Fibroblast of lung (primary cell): Measurements from ENCODE around the gene CEP85.

ENCODE experiments used
- EZH2 ChIP-seq: IDR thresholded peaks from 2 replicates; pipeline ENCODE4 v1.5.1; 2012; ENCODE audit warnings: low read length, control low read depth, mild to moderate bottlenecking; ENCODE audit errors: missing control alignments
- TF ChIP-seq, protein P1 (sequence below), 2 donors: IDR thresholded peaks in 1 of 2; conservative IDR thresholded peaks in 1 of 2; 1 replicate in 1 of 2; 2 replicates in 1 of 2; pipeline ENCODE4 v1.5.1; 2011 to 2012; ENCODE audit warnings: low read length in 2 of 2, control low read depth in 1 of 2, inconsistent platforms in 1 of 2, low read depth in 1 of 2, mild to moderate bottlenecking in 1 of 2

DNA sequence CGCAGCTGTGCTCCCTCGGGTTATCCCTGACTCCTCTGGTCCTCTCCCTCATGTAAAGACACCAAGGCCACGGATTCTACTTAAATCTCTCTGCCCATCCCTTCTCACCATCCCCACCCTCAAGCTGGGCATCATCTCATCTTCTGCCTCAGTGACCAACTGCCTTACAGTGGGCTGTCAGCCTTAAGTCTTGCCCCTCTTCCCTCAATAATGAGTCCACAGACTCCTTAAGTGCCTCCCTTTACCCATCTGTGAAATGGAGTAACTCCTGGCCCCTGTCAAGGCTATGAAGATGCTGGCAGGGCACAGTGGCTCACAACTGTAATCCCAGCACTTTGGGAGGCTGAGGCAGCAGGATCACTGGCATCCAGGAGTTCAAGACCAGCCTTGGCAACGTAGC, 57.9 kb downstream of the CEP85 start:
- no peak for TF ChIP-seq EZH2
- TF ChIP-seq, protein P1, sequence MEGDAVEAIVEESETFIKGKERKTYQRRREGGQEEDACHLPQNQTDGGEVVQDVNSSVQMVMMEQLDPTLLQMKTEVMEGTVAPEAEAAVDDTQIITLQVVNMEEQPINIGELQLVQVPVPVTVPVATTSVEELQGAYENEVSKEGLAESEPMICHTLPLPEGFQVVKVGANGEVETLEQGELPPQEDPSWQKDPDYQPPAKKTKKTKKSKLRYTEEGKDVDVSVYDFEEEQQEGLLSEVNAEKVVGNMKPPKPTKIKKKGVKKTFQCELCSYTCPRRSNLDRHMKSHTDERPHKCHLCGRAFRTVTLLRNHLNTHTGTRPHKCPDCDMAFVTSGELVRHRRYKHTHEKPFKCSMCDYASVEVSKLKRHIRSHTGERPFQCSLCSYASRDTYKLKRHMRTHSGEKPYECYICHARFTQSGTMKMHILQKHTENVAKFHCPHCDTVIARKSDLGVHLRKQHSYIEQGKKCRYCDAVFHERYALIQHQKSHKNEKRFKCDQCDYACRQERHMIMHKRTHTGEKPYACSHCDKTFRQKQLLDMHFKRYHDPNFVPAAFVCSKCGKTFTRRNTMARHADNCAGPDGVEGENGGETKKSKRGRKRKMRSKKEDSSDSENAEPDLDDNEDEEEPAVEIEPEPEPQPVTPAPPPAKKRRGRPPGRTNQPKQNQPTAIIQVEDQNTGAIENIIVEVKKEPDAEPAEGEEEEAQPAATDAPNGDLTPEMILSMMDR (conservative IDR thresholded peaks at IDR 0.05 in 1 of 2, IDR thresholded peaks at IDR 0.05 in 1 of 2; ENCODE audit: low read depth in 1 of 2, low read length in 2 of 2) = no peak
